Subcutaneous adipose tissue (tissue), 4 donors: ENCODE data around the gene KIRREL3. TPM values are rescaled to one million over a fixed set of nuclear protein-coding genes. Genes with fewer than 3 reads are reported as not detected.

Experiments
- CTCF ChIP-seq: fragments of 450-650 bp; IDR thresholded peaks from one replicate; pipeline ENCODE4 v1.5.1; 2016; ENCODE audit warnings: low read depth, mild to moderate bottlenecking, control low read depth, antibody characterized with exemption, moderate library complexity
- total RNA-seq, 4 donors: library from RNA; depleted of rRNA; stranded (reverse); fragments of >200 nt; gene quantifications; one replicate each; pipeline ENCODE4 v1.1.0, GENCODE V29; 2016

The KIRREL3 gene
- total RNA-seq, 4 donors from 2014 or later, result not detected

- TF ChIP-seq CTCF, result no peak
Measured at GRCh38 chr11:126874276-126874675, 126.3 kb downstream of the KIRREL3 start.

- no peak for TF ChIP-seq CTCF
Measured at GRCh38 chr11:126871792-126872191, 128.8 kb downstream of the KIRREL3 start.

- TF ChIP-seq CTCF, result no peak
Measured at GRCh38 chr11:126870021-126870420, 130.5 kb downstream of the KIRREL3 start.

GRCh38 chr11:126868741-126869140, 131.8 kb downstream of the KIRREL3 start:
- TF ChIP-seq CTCF, result no peak

- no peak for TF ChIP-seq CTCF
Measured at GRCh38 chr11:126864934-126865333, 135.6 kb downstream of the KIRREL3 start.

GRCh38 chr11:126863294-126863997, 137.1 kb downstream of the KIRREL3 start:
- TF ChIP-seq CTCF, result no peak

GRCh38 chr11:126862664-126863243, 137.8 kb downstream of the KIRREL3 start:
- no peak for TF ChIP-seq CTCF
